ENCODE measurements around the gene FGF14. TPM values are rescaled to one million over a fixed set of nuclear protein-coding genes. Genes with fewer than 3 reads are reported as not detected.

Gene FGF14
- total RNA-seq, 3 donors from 2014 or later (not counting 1 experiment from before 2014, with no cell fraction given) = not detected

- ATAC-seq (no peak), DNase-seq (no peak)
- Mint-ChIP-seq H3K4me1 (no peaks in the 10 kb centered on the region), H3K9me3 (peaks cover 2 to 4% of the 10 kb centered on the region in 2 donors), H3K27me3 (ENCODE audit: low read depth in 2 of 2) (no peaks in the 10 kb centered on the region), H3K4me3 (no peak overlapping the region), H3K36me3 (no peaks in the 10 kb centered on the region), H3K27ac (no peak overlapping the region)
- Histone ChIP-seq H3K27me3 (ENCODE audit: control insufficient read depth, insufficient read depth, low read length) (no peaks in the 10 kb centered on the region), H3K4me1 (ENCODE audit: control insufficient read depth, insufficient read depth, low read length) (no peaks in the 10 kb centered on the region), H3K4me3 (ENCODE audit: low read length) (no peak overlapping the region), H3K27ac (ENCODE audit: low read length) (no peak overlapping the region), H3K36me3 (ENCODE audit: control insufficient read depth, insufficient read depth, low read length) (no peaks in the 10 kb centered on the region), H3K9me3 (ENCODE audit: control insufficient read depth, insufficient read depth, low read length) (no peaks in the 10 kb centered on the region)
- intact Hi-C loops (cut with micrococcal nuclease) = no loop called here
- WGBS (ENCODE audit: insufficient coverage) = 81% methylated on average over 7 of the region's 8 CpGs
- no peak for TF ChIP-seq CTCF (IDR thresholded peaks at IDR 0.05)
Measured at GRCh38 chr13:102090532-102090931, 311.3 kb downstream of the FGF14 start.

GRCh38 chr13:102089722-102090121, 312.1 kb downstream of the FGF14 start:
- H3K27ac ChIP-seq (ENCODE audit: low read length) = no peak overlapping the region
- no peaks in the 10 kb centered on the region for H3K27me3 Mint-ChIP-seq (ENCODE audit: low read depth in 2 of 2)
- no peak overlapping the region for H3K4me3 ChIP-seq (ENCODE audit: low read length)
- H3K27me3 ChIP-seq (ENCODE audit: control insufficient read depth, insufficient read depth, low read length) = no peaks in the 10 kb centered on the region
- H3K4me3 Mint-ChIP-seq = no peak overlapping the region
- no peaks in the 10 kb centered on the region for H3K4me1 Mint-ChIP-seq
- intact Hi-C loops (cut with micrococcal nuclease) = no loop called here
- H3K36me3 ChIP-seq (ENCODE audit: control insufficient read depth, insufficient read depth, low read length) = no peaks in the 10 kb centered on the region
- DNase-seq (no peak), ATAC-seq (no peak)
- no peak for TF ChIP-seq CTCF (IDR thresholded peaks at IDR 0.05)
- peaks cover 2 to 4% of the 10 kb centered on the region in 2 donors for H3K9me3 Mint-ChIP-seq
- no peak overlapping the region for H3K27ac Mint-ChIP-seq
- no peaks in the 10 kb centered on the region for H3K9me3 ChIP-seq (ENCODE audit: control insufficient read depth, insufficient read depth, low read length)
- no peaks in the 10 kb centered on the region for H3K36me3 Mint-ChIP-seq
- no peaks in the 10 kb centered on the region for H3K4me1 ChIP-seq (ENCODE audit: control insufficient read depth, insufficient read depth, low read length)

GRCh38 chr13:102089177-102089576, 312.7 kb downstream of the FGF14 start:
- H3K4me3 Mint-ChIP-seq = no peak overlapping the region
- intact Hi-C loops (cut with micrococcal nuclease) = no loop called here
- no peak for TF ChIP-seq CTCF (IDR thresholded peaks at IDR 0.05)
- no peaks in the 10 kb centered on the region for H3K4me1 Mint-ChIP-seq
- 100% methylated on average over 2 of the region's 2 CpGs for WGBS (ENCODE audit: insufficient coverage)
- H3K36me3 Mint-ChIP-seq = no peaks in the 10 kb centered on the region
- no peaks in the 10 kb centered on the region for H3K4me1 ChIP-seq (ENCODE audit: control insufficient read depth, insufficient read depth, low read length)
- H3K27me3 Mint-ChIP-seq (ENCODE audit: low read depth in 2 of 2) = no peaks in the 10 kb centered on the region
- H3K9me3 Mint-ChIP-seq = peaks cover 2 to 5% of the 10 kb centered on the region in 2 donors
- DNase-seq = no peak
- no peaks in the 10 kb centered on the region for H3K9me3 ChIP-seq (ENCODE audit: control insufficient read depth, insufficient read depth, low read length)
- ATAC-seq = no peak
- no peak overlapping the region for H3K27ac ChIP-seq (ENCODE audit: low read length)
- no peaks in the 10 kb centered on the region for H3K27me3 ChIP-seq (ENCODE audit: control insufficient read depth, insufficient read depth, low read length)
- H3K36me3 ChIP-seq (ENCODE audit: control insufficient read depth, insufficient read depth, low read length) = no peaks in the 10 kb centered on the region
- no peak overlapping the region for H3K27ac Mint-ChIP-seq
- H3K4me3 ChIP-seq (ENCODE audit: low read length) = no peak overlapping the region

GRCh38 chr13:102073251-102073650, 328.6 kb downstream of the FGF14 start:
- Histone ChIP-seq H3K9me3 (ENCODE audit: control insufficient read depth, insufficient read depth, low read length) (no peaks in the 10 kb centered on the region), H3K27ac (ENCODE audit: low read length) (no peak overlapping the region), H3K4me3 (ENCODE audit: low read length) (no peak overlapping the region), H3K4me1 (ENCODE audit: control insufficient read depth, insufficient read depth, low read length) (no peaks in the 10 kb centered on the region), H3K36me3 (ENCODE audit: control insufficient read depth, insufficient read depth, low read length) (no peaks in the 10 kb centered on the region), H3K27me3 (ENCODE audit: control insufficient read depth, insufficient read depth, low read length) (no peaks in the 10 kb centered on the region)
- Mint-ChIP-seq H3K9me3 (peaks cover 8 to 11% of the 10 kb centered on the region in 2 donors), H3K27me3 (ENCODE audit: low read depth in 2 of 2) (no peaks in the 10 kb centered on the region), H3K27ac (no peak overlapping the region), H3K36me3 (peaks cover 5% of the 10 kb centered on the region), H3K4me1 (no peaks in the 10 kb centered on the region), H3K4me3 (no peak overlapping the region)
- ATAC-seq = no peak
- no peak for DNase-seq
- WGBS (ENCODE audit: insufficient coverage) = 80% methylated on average over 1 of the region's 1 CpG
- TF ChIP-seq CTCF (IDR thresholded peaks at IDR 0.05) = no peak
- intact Hi-C loops (cut with micrococcal nuclease) = no loop called here

Measured in natural killer cell (primary cell).